Measurements from ENCODE around the gene RASD2. TPM values are rescaled to one million over a fixed set of nuclear protein-coding genes. Genes with fewer than 3 reads are reported as not detected.
A peak's percentile ranks its signal among the peaks of the same experiment; 100 is the strongest.

The RASD2 gene
- total and polyA plus RNA-seq, 10 of the 15 experiments (the other 5 are each of a cell fraction or from before 2014, with no cell fraction given): 0.03 TPM; not detected in 9

GRCh38 chr22:35539487-35539886 is 1.1 kb upstream of the RASD2 start:
- SMC1A ChIA-PET (ENCODE audit: uncharacterized antibody, unreplicated experiment): no interaction called here
- Histone ChIP-seq H3K27me3 (replicated peaks in 1 of 2; ENCODE audit: control insufficient read depth in 2 of 2, insufficient read depth in 2 of 2, low read length in 1 of 2) (peaks cover 7 to 17% of the 10 kb centered on the region in 2 experiments), H3K36me3 (ENCODE audit: control insufficient read depth in 2 of 2, insufficient read depth in 2 of 2, low read length in 1 of 2) (no peaks in the 10 kb centered on the region), H4K20me1 (ENCODE audit: control insufficient read depth, insufficient read depth) (no peaks in the 10 kb centered on the region), H3K9ac (ENCODE audit: control insufficient read depth, insufficient read depth, low read length) (no peak overlapping the region), H3K27ac (ENCODE audit: control insufficient read depth, insufficient read depth) (no peak overlapping the region), H3K4me3 (no peak overlapping the region; the same call in 1 of the 2 replicates), H2AFZ (ENCODE audit: control insufficient read depth, low read depth, low read length) (no peak overlapping the region), H3K4me1 (ENCODE audit: control insufficient read depth, insufficient read depth, low read length) (peaks cover 6% of the 10 kb centered on the region), H3K4me2 (ENCODE audit: control insufficient read depth, insufficient read depth) (no peak overlapping the region; the same call in 1 of the 2 replicates), H3K79me2 (ENCODE audit: control insufficient read depth, insufficient read depth, low read length) (no peaks in the 10 kb centered on the region), H3K9me3 (replicated peaks; ENCODE audit: control insufficient read depth, insufficient read depth, low read length) (no peaks in the 10 kb centered on the region)
- no peak for ATAC-seq
- CTCF ChIA-PET: interaction anchor here (0.7 kb wide), 1 partner anchor 119 kb away, joined by 3 read pairs; no protein-coding TSS in a partner anchor
- POLR2A ChIA-PET: interaction anchor here (0.7 kb wide), 1 partner anchor 18 kb away, joined by 3 read pairs; no protein-coding TSS in a partner anchor
- TF ChIP-seq SREBF2 (IDR thresholded peaks at IDR 0.05; ENCODE audit: low read length) (no peak), ZBED1 (IDR thresholded peaks at IDR 0.05; ENCODE audit: borderline replicate concordance) (no peak), FOXM1 (IDR thresholded peaks at IDR 0.05; ENCODE audit: low read depth, low read length) (no peak), TARDBP (IDR thresholded peaks at IDR 0.05; ENCODE audit: borderline replicate concordance) (no peak), IRF4 (IDR thresholded peaks at IDR 0.05; ENCODE audit: low read depth, low read length) (no peak), NR2C1 (IDR thresholded peaks at IDR 0.05) (no peak)
- no TSS peak for BruUV-seq (replicated peaks)
- FAIRE-seq: no peak
- RAD21 ChIA-PET (ENCODE audit: unreplicated experiment): no interaction called here
- intact Hi-C loops (cut with micrococcal nuclease; ENCODE audit: unreplicated experiment) (no loop called here), in situ Hi-C loops (cut with MboI) (no loop called here)
- DNase-seq (ENCODE audit: low read depth, low spot score): no peak
- 1% methylated on average over 3 of the region's 3 CpGs for WGBS (ENCODE audit: insufficient coverage, insufficient replicate concordance, low lambda C conversion rate, missing lambda C conversion rate)

GRCh38 chr22:35539910-35540594 is 579 bp upstream of the RASD2 start:
- WGBS (ENCODE audit: insufficient coverage, insufficient replicate concordance, low lambda C conversion rate, missing lambda C conversion rate): 2% methylated on average over 41 of the region's 89 CpGs
- FAIRE-seq (no peak), DNase-seq (ENCODE audit: low read depth, low spot score) (no peak), ATAC-seq (peak; percentile 89)
- intact Hi-C loops (cut with micrococcal nuclease; ENCODE audit: unreplicated experiment) (no loop called here), in situ Hi-C loops (cut with MboI) (no loop called here)
- Histone ChIP-seq H3K4me1 (ENCODE audit: control insufficient read depth, insufficient read depth, low read length) (peaks cover 6% of the 10 kb centered on the region), H3K27ac (ENCODE audit: control insufficient read depth, insufficient read depth) (no peak overlapping the region), H3K9me3 (replicated peaks; ENCODE audit: control insufficient read depth, insufficient read depth, low read length) (no peaks in the 10 kb centered on the region), H2AFZ (ENCODE audit: control insufficient read depth, low read depth, low read length) (peak overlapping the region; percentile 58), H3K4me2 (ENCODE audit: control insufficient read depth, insufficient read depth) (peak overlapping the region; percentile 87), H3K27me3 (replicated peaks in 1 of 2; ENCODE audit: control insufficient read depth in 2 of 2, insufficient read depth in 2 of 2, low read length in 1 of 2) (peaks cover 7 to 17% of the 10 kb centered on the region in 2 experiments), H4K20me1 (ENCODE audit: control insufficient read depth, insufficient read depth) (no peaks in the 10 kb centered on the region), H3K36me3 (ENCODE audit: control insufficient read depth in 2 of 2, insufficient read depth in 2 of 2, low read length in 1 of 2) (no peaks in the 10 kb centered on the region), H3K9ac (ENCODE audit: control insufficient read depth, insufficient read depth, low read length) (no peak overlapping the region), H3K4me3 (peak overlapping the region; percentile 44; the same call in 1 of the 2 replicates), H3K79me2 (ENCODE audit: control insufficient read depth, insufficient read depth, low read length) (no peaks in the 10 kb centered on the region)
- CTCF ChIA-PET: interaction anchor here (0.7 kb wide), 1 partner anchor 120 kb away, joined by 3 read pairs; no protein-coding TSS in a partner anchor
- BruUV-seq (replicated peaks): no TSS peak
- RAD21 ChIA-PET (ENCODE audit: unreplicated experiment): no interaction called here
- POLR2A ChIA-PET: no interaction called here
- SMC1A ChIA-PET (ENCODE audit: uncharacterized antibody, unreplicated experiment): no interaction called here
- TF ChIP-seq RCOR1 (conservative IDR thresholded peaks at IDR 0.05; ENCODE audit: low read depth, low read length) (no peak), E2F4 (IDR thresholded peaks at IDR 0.05; ENCODE audit: low read depth, low read length) (no peak), HDGF (IDR thresholded peaks at IDR 0.05) (no peak), TCF12 (IDR thresholded peaks at IDR 0.05; ENCODE audit: low read depth, low read length) (no peak), TAF1 (IDR thresholded peaks at IDR 0.05; ENCODE audit: borderline replicate concordance, low read depth, low read length) (no peak), LARP7 (IDR thresholded peaks at IDR 0.05) (peak; percentile 60; the same call in 1 of the 2 replicates), SKIL (IDR thresholded peaks at IDR 0.05; ENCODE audit: low read depth, poor library complexity, severe bottlenecking) (no peak), SP1 (IDR thresholded peaks at IDR 0.05; ENCODE audit: low read depth, low read length) (no peak), CBX3 (IDR thresholded peaks at IDR 0.05; ENCODE audit: borderline replicate concordance, low read depth) (no peak), NFXL1 (IDR thresholded peaks at IDR 0.05; ENCODE audit: borderline replicate concordance) (no peak), RFX5 (IDR thresholded peaks at IDR 0.05; ENCODE audit: low read depth, low read length) (no peak)

Data from GM12878 (cell line).